Activated CD8-positive, alpha-beta memory T cell treated with anti-CD3 and anti-CD28 coated beads for 36 hours (primary cell): ENCODE data around the gene CERK. TPM values are rescaled to one million over a fixed set of nuclear protein-coding genes. Genes with fewer than 3 reads are reported as not detected.

Experiments
- total RNA-seq, 2 experiments: library from RNA; stranded (reverse); gene quantifications; one replicate each; pipeline ENCODE4 v1.2.3, GENCODE V29; 2021

The CERK gene
- total RNA-seq, 2 experiments from 2014 or later: 52.8 to 56.0 TPM

Other genes with a start within 250 kb of the CERK start
- under 1 TPM; 0.10 to 0.17 TPM for gene CELSR1, start 200.6 kb downstream of the CERK start, total RNA-seq
- gene GRAMD4, start 117.9 kb downstream of the CERK start, total RNA-seq: 10 to 100 TPM; 31.4 to 36.4 TPM
- 10 to 100 TPM; 37.4 TPM for gene TBC1D22A, start 24.4 kb upstream of the CERK start, total RNA-seq